ENCODE results near the gene LTA4H.

Gene LTA4H

DNA sequence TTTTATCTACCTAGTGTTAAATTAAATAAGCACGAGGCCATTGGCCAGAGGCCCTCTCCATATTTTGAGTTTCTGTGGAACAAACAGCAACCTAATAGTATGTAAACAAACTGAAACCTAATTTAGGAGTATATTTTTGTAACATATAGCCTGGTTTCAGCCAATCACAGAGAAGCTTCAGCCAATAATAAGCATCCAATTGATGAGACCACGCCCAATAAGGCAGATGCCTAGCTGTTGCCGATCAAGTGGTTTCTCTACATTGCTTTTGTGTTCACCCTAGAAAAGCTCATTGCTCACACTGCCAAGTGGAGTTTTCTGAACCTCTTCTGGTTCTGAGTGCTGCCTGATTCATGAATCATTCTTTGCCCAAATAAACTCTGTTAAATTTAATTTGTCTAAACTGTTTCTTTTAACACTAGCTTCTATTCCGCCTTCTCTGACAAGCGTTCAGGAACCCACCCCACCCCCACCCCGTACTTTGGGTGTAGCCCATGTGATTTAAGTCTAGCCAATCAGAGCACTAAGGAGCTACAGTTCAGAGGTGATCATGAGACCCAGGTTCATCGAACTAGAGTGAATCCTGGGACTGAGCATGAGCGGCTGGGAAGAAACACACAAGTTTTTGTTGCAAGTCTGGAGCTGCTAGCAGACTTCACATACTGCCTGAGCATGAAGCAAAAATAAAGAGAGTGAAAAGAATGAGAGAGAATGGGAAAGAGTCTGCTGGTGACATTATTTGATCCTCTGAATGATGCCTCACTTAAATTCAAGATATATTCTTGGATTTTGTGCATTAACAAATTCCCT lies 21.5 kb upstream of the LTA4H start:
- no peak for DNase-seq

DNA sequence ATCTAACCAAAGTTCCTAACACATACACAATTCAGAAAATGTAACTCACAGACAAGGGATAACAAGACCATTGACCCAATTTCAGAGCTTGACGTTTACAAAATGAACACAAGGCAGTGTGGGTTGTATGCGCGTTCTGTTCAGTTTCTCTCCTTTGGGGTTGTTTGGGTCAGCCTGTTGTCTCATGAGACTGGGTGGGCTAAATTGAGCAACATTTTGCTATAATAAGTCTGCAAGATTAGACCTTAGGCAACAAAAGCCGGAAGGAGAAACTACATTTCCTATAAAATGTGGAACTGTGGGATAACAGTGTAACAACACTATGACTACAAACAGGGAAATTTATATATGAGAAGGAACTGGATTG lies 18.8 kb upstream of the LTA4H start:
- no peak for DNase-seq

DNA sequence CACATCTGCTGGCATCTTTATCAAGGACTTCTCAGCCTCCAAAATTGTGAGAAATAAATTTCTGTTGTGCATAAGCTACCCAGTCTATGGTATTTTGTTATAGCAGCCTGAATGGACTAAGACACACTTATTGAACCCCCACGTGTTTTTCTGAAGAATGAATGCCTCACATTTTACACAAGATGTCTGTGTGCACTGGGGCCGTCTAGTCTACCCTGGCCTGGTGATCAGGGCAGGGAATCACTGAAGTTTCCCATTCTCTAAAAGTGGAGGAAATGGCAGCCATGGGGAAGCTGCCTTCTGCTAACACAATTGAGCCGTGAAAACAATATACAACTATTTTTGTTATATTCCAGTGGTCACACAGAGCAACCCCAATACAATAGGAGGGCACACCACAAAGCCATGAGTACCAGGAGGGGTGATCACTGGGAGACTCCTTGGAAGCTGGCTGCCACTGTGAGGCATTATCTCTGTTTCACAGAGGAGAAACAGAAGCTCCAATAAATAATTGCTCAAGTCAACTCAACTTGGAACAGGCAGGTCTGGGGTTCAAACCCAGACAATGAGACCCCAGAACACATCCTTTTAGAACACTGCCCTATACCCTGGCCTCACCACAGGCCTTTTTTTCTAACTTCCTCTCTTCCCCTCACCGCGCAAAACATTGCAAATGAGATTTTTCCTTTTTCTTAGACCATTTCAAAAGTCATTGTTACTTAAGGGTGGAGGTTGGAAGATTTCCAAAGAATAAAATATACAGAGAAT lies 18.3 kb upstream of the LTA4H start:
- DNase-seq = no peak

DNA sequence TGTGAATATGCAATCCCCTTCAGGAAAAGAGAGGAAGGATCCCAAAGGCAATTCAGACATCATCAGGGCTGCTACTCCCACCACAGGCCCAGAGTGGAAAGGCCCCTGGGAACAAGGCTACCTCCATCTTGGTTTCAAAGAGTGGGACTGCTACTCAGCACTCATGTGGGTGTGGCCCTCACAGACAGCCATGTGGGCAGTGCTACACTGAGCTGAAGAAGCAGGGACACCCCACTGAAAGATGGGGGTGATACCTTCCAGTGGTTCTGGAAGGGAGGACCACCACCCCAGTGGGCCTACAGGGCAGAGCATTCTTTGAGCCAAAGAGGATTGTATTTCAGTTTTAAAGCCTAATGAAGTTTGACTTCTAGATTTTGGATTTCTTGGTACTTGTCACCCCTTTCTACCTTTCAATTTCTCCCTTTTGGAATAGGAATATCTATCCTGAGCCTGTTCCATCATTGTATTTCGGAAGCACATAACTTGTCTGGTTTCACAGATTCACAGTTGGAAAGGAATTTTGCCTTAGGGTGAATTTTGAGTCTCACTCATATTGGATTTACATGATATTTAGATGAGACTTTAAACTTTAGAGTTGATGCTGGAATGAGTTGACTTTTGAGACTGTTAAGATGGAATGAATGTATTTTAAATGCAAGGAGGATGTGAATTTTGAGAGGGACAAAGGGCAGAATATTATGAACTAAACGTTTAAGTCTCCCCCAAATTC lies 16.5 kb upstream of the LTA4H start:
- no peak for DNase-seq

DNA sequence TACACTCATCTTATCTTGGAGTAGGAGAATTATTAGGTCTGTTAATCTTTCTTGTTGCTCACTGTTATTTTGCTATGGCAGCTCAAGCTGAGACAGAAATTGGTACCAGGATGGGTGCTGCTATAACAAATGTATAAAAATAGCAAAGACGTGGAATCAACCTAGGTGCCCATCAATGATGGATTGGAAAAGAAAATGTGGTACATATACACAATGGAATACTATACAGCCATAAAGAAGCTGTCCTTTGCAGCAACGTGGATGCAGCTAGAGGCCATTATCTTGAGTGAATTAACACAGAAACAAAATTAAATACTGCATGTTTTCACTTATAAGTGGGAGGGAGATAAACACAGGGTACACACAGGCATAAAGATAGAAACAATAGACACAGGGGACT lies 14.8 kb upstream of the LTA4H start:
- DNase-seq = no peak

DNA sequence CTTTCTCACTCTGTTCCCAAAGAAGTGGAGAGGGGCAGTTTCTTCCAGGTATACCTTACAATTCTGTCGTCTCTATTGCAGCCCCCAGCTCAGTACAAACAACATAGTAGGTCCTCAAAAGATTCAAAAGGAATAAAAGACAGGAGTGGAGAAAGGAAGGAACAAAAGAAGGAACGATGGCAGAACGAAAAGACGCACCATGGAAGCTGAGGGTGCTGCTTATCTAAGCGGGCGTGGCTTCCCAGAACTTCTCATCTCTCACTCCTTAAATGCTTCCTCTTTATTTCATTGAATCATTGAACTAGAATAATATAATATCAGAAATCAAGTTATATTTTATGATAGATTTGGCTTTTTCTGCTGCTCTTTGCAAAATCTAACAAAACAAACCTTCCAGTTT lies 13.7 kb upstream of the LTA4H start:
- no peak for DNase-seq

DNA sequence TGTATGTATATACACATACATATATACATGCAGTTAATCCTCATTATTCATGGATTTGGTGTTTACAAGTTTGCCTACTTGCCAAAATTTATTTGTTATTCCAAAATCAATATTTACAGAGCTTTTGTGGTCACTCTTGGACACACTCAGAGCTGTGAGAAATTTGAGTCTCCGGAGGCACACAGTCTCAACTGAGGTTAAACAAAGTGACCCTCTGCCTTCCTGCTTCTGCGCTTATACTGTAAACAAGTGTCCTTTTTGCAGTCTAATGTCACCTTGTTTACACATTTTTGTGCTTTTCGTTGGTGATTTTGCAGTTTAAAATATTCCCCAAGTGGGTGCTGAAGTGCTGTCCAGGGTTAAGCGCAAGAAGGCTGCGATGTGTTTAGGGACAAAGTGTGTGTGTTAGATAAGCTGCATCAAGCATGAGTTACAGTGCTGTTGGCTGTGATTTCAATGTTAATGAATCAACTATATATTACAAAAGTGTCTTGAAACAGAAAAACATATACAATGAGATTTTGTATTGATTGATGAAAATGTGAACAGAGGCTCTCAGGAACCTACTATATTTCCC lies 13.1 kb upstream of the LTA4H start:
- no peak for DNase-seq

DNA sequence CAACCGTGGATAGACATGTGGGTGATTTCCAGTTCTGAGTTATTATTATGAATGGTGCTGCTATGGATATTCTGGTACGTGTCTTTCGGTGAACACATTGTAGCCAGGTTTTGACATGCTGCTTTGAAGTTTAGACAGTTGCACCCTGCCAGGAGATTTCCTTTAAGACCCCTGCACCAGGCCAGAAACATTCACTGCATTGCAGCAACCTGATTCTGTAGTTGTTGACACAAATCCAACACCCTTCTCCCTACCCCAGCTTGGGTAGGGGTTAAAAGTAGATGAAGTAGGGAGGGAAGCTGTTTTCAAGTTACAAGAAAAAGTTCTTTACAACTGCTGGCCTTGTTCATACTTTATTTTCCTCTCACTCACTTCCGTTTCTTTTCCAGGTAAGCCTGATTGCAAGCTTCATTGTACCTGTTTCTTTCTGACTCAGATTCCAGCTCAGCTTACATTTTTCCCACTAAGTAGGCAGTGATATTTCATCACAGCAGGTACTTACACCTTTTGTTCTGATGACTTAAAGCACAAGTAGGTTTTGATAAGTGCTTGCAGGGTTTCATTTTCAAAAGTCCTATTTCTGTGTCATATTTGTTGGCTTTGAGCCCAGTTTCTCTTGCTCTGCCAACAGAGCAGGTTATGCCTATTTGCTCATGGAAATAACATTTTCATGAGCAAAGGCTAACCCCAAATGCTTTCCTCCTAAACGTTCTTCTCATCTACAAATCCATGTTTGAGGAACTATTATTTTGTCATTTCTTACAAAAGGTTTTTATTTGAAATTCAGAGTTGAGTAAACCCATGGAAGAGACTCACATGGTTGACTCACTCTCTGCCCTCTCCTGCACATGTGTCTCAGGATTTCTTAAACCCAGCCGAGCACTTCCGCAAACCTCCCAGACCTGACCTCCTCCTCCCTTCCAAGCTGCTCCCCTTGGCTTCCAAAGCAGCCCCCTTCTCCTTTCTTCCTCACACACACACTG lies 12.1 kb upstream of the LTA4H start:
- peak; percentile 42 for DNase-seq

DNA sequence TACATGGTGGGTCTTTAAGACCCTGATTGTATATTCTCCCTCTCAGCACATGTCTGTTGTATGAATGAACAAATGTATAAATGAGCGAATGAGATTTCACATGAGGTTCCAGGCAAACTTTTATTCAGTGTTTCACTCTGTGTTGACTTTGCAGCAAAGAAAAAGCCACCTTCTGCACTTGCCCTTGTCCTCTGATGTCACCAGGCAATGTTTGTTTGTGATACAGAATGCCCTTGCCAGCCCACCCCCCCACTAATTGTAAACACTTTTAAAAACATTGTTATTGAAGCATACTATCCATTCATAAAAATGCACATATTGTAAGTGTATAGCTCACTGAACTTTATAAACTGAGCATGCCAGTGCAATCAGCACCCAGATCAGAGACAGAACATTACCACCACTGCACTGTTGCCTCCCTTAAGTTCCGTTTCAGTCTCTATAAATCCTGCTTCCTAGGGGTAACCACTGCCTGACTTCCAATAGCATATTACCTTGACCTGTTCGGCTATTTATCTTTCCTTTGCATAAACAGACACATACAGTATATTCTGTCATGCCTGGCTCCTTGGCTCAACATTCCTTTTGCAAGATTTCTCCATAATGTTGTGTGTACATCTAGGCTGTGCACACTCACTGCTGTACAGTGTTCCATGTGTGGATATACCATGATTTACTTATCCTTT lies 11.3 kb upstream of the LTA4H start:
- DNase-seq = no peak

DNA sequence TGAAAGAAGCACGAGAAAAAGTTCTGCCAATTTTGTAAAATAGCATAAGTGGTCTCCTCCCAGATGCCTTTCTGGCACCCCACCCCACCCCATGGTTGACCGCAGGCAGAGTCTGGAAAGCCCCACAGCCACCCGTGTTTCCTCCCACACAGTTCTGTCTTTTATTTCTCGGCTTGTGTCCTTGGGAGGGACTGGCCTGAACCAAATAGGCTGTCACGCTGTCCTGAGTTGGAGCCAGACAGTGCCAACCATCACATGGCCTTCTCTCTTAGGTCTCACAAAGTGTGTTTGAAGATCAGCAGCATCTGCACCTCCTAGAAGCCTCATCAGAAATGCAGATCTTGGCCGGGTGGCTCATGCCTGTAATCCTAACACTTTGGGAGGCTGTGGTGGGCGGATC lies 10.2 kb upstream of the LTA4H start:
- peak; percentile 51 for DNase-seq

DNA sequence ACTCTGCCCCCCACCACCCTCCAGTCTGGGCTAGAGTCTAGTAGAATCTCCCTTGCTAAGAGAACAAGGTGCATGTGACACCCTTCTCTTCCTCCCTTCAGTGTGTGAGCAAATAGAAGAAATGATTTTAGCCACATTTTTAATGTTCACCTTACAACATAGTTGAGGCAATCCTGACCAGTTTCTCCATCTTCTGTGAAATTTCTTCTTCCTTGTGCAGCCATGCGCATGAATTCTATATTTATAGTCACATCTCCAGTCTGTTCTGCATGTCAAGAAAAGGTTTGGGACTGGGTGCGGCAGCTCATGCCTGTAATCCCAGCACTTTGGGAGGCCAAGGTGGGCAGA lies 9.5 kb upstream of the LTA4H start:
- DNase-seq = no peak

DNA sequence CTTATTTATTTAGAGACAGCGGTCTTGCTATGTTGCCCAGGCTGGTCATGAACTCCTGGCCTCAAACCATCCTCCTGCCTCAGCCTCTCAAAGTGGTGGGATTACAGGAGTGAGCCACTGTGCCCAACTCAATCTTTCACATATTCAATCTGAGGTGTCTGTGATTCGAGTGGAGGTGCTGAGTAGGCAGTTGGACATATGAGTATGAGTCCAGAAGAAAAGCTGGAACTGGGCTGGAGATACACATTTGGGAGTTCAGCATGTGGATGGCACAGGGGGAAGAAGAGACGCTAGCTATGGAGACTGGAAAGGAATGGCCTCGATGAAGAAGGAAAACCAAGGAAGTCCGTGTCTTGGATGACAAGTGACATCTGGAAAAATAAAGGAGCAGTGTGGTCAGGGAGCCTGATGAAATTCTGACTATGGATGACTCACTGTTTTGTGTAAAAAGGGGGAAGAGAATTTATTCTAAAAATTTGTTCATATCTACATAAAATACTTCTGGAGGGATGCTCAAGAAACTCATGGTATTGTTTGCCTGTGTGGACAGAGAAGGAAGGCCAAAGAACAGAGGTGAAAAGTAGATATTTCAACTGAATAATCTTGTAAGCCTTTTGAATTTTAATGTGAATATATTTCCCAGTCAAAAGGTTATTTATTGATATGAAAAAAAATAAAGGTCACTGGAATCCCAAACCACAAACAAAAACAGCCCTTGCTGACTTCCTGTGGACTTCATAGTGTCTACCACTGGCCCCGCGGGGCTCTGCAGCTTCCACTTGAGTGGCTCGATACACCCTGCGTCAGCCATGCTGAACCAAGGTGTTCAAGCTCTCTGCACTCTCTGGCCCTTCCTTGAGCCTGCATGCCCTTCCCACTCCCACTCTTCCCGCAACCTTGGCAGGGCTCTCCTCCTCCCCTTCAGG lies 8.9 kb upstream of the LTA4H start:
- DNase-seq = no peak

DNA sequence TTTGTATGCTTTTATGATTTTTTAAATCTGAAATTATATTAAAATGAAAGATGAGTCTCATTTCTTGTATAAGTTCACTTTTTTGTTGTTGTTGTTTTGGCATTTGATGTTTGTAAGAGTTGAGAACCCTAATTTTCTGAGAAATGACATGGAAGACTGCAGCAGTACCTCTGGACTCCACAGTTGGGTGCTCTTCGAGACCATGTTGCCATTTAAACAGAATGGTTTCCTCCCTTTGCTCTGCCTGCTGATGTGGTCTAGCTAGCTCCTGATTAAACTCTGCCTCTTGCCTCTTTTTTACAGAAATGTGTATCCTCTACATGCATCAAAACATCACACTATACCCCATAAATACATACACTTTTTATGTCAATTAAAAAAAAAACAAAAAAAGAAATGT lies 5.8 kb upstream of the LTA4H start:
- DNase-seq = no peak

DNA sequence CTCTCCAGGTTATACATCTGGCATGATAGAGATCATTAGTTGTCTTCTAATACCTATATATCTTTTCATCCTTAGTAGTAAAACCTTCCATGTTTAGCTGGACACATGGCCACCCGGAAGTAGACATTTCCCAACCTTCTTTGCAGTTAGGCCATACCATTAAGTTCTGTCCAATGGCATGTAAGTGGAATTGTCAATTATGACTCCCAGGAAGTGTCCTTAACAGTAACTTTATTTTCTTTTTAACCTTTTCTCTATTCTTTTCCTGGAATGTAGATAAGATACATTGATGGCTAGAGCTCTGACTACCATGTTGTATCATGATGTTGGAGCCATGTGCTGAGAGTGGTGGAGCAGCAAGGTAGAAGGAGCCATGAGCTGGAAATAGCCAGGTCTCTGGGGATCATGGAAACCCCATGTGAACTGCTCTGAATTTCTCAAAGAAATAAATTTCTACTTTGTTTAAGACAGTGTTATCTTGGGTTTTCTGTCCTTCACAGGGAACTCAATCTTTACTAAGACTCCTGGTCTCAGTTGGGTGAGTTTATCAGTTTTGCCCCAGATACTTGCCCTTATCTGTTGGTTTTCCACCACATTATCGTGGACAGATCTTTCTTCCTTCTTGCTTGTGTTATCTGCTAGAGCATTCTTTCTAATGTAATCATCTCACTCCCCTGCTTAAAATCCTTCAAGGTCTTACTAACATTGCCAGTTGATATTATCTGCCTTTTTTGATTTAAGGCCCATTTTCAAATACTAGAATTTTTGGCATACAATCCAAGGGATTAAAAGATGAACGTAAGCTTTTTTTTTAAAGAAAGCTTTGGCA lies 5.1 kb upstream of the LTA4H start:
- no peak for DNase-seq

DNA sequence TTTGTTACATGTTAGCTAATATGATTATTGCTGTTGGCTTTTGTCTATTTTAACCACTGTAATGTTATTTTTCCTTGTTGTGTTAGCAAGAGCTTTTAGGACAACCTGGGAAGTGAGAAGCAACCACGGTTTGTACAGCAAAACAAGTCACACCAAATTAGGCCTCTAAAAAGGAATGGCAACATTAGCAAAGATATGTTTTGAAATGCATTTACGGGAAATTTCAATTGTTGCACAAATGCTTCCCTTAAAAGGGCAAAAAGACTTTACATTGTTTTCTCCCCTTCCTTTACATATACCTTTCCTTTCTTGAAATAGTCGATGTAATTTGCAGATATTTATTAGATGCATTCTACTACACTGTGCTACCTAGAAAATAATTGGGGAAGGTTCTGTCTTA lies 4.1 kb upstream of the LTA4H start:
- no peak for DNase-seq

DNA sequence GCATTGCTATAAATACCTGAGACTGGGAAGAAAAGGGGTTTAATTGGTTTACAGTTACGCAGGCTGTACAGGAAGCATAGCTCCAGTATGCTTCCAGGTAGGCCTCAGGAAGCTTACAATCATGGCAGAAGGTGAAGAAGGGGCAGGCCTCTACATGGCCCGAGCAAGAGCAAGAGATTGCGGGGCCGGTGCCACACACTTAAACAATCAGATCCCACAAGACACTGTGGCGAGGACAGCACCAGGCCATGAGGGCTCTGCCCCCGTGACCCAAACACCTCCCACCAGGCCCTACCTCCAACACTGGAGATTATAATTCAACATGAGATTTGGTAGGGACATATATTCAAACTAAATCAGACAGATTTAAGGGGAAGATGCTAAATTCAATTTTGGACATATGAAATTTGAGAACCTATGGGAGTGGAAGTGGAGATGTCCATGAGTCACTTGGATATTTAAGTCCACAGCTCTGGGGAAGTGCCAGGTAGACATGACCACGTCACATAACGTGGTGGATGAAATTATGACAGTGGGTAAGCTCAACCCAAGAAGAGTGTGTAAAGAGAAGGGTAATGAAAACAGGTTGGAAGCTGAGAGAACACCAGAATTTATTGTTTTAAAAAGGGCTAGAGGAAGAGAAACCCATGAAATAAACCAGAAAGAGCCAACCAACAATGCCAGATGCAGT lies 1.5 kb upstream of the LTA4H start:
- no peak for DNase-seq

DNA sequence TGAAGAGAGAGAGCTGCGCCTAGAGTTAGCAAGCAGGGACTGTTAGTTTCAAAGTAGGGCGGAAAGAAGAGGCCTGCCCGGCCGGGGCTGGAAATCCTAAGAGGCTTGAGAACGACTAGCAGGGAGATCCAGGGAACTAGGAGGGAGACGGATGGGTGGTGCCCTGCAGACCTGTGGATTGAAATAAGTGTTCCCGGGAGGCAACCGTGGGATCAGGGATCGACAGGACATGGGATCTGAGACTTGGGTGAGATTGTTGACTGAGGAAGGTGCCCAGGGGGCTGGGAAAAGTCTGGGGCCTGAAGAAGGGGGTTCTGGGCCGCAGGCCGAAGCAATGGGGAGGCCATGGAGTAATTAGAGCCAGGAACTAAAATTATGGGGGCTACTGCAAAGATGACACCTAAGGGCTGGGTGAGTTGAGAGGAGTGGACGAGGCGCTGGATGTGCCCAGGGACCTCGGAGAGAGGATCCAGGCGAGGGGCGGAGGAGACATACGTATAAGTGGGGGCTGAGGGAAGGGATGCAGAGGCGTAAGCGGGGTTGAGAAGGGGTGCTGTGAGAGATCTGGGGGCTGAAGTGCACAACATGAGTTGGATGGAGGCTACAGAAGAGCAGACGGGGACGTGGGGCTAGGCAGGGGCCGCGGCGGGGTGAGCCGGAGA lies 635 bp downstream of the LTA4H start:
- DNase-seq = no peak

Data from CD4-positive, alpha-beta T cell treated with Interleukin-17A for 1 hour (primary cell).